Kidney epithelial cell (primary cell): Measurements from ENCODE around the gene NMNAT2. TPM values are rescaled to one million over a fixed set of nuclear protein-coding genes. Genes with fewer than 3 reads are reported as not detected.
"Not testable (repeated sequence)": the region's sequence is repeated elsewhere in the genome, so short reads cannot be mapped to it uniquely, and the experiment has no call there.

ENCODE experiments used
- DNase-seq: peaks from one replicate; pipeline ENCODE4 v3.0.0-alpha.2; 2010; ENCODE audit warnings: low read depth
- H3K27me3 ChIP-seq: 2 replicates; pipeline ENCODE4 v1.6.0; 2011; ENCODE audit warnings: low read length; ENCODE audit not compliant: control insufficient read depth, insufficient read depth
- H3K36me3 ChIP-seq: 2 replicates; pipeline ENCODE4 v1.5.1; 2011; ENCODE audit warnings: low read length; ENCODE audit not compliant: control insufficient read depth, insufficient read depth
- H3K4me3 ChIP-seq: 2 replicates; pipeline ENCODE4 v1.5.1; 2011; ENCODE audit warnings: low read depth, mild to moderate bottlenecking, control low read depth, low read length
- CTCF ChIP-seq: IDR thresholded peaks from 2 replicates; pipeline ENCODE4 v1.5.1; 2011; ENCODE audit warnings: mild to moderate bottlenecking, moderate library complexity, low read length, control low read depth, inconsistent platforms; ENCODE audit not compliant: insufficient read depth, poor library complexity, severe bottlenecking
- total RNA-seq: library from RNA; depleted of rRNA; stranded (reverse); fragments of >200 nt; gene quantifications from 2 replicates; pipeline ENCODE4 v1.2.3, GENCODE V29; 2015

Gene NMNAT2
- total RNA-seq, 1 donor from 2014 or later, result 1.0 TPM

DNA sequence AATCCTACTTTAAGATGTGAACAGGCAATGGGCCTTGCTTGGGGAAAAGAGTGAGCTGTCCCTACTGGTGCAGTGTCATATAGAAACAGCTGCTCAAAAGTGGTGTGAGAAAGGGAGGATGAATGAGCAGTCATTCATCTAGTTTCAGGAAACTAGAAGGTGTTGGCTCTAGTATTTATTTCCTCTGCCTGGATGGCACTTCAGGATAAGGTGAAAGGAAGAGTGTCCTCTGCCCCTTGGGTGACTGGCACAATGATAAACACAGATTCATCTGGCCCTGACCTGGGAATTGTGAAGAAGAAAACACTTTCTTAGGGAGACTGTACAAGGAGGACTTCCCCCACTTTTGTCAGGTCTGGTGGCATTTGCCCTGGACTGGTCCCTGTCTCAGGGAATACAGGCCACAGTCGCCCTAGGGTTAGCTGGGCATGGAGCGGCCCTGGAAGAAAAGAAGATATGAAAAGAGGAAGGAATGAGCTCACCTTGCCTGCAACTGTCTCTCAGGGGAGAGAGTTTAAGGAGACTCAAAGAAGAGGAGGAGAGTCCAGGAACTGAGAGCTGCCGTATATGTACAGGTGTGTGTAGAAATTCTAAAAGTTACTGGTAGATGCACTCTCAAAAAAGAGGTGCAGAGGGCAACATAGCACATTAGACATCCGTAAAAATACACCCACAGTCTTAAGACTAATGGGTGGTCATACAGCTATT lies 13.8 kb upstream of the NMNAT2 start:
- Histone ChIP-seq H3K27me3 (peaks cover 2% of the 10 kb centered on the region), H3K4me3 (no peak overlapping the region), H3K36me3 (no peaks in the 10 kb centered on the region)
- TF ChIP-seq CTCF, result no peak
- no peak for DNase-seq

DNA sequence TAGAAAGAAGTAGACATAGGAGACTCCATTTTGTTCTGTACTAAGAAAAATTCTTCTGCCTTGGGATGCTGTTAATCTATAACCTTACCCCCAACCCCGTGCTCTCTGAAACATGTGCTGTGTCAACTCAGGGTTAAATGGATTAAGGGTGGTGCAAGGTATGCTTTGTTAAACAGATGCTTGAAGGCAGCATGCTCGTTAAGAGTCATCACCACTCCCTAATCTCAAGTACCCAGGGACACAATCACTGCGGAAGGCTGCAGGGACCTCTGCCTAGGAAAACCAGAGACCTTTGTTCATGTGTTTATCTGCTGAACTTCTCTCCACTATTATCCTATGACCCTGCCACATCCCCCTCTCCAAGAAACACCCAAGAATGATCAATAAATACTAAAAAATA lies 9.4 kb upstream of the NMNAT2 start:
- DNase-seq, H3K27me3 ChIP-seq: not testable (repeated sequence)

GRCh38 chr1:183424691-183425090 lies 6.5 kb upstream of the NMNAT2 start:
- Histone ChIP-seq H3K36me3 (no peaks in the 10 kb centered on the region), H3K4me3 (no peak overlapping the region), H3K27me3 (peaks cover under 1% of the 10 kb centered on the region)
- no peak for TF ChIP-seq CTCF
- no peak for DNase-seq

More for the DNA sequence above, 9.4 kb upstream of the NMNAT2 start:
- not testable (repeated sequence) for H3K36me3 ChIP-seq, H3K4me3 ChIP-seq

- no peak overlapping the region for H3K4me3 ChIP-seq
- no peak for TF ChIP-seq CTCF
- DNase-seq, result no peak
- H3K27me3 ChIP-seq, result peaks cover 9% of the 10 kb centered on the region
- H3K36me3 ChIP-seq, result no peaks in the 10 kb centered on the region
Observed at GRCh38 chr1:183423541-183423940, 5.4 kb upstream of the NMNAT2 start.

DNA sequence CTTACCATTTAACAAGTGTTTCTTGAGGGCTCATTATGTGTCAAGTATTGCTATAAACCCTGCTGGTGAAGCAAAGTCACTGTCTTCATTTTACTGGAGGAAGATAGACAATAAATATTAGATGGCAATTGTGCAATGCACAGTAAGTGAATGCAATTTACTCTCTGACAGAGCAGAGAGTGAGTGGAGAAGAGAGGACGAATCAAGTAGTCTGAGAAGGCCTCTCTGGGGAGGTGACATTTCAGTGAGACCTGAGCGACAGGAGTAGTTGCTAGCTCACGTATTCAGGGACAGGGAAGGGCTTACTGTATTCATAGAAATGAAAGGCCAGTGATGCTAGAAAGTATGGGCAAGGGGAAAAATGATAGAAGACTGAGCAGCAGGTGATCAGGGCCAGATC lies 1.2 kb upstream of the NMNAT2 start:
- no peak overlapping the region for H3K4me3 ChIP-seq
- TF ChIP-seq CTCF, result no peak
- peaks cover 34% of the 10 kb centered on the region for H3K27me3 ChIP-seq
- no peak for DNase-seq
- no peaks in the 10 kb centered on the region for H3K36me3 ChIP-seq

DNA sequence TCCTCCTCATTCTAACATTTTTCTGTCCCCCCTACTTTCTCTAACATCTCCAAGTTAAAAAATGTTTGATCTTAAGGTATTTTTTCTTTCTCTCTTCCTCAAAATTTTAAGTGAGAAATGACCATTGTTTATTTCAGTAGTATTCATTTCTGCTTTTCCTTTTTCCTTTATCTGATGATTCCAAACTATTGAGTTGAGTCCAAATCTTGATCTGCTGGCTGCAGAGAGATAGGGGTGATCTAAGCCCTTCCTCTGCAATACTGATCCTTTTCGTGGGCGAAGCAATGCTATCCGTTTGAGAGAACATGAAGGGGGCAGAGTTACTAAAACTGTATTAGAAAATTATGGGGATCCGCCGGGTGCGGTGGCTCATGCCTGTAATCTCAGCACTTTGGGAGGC lies 516 bp upstream of the NMNAT2 start:
- no peak for DNase-seq
- no peak overlapping the region for H3K4me3 ChIP-seq

More for the DNA sequence above, 516 bp upstream of the NMNAT2 start:
- no peak for TF ChIP-seq CTCF
- no peaks in the 10 kb centered on the region for H3K36me3 ChIP-seq
- peaks cover 34% of the 10 kb centered on the region for H3K27me3 ChIP-seq
